Activated naive CD8-positive, alpha-beta T cell treated with anti-CD3 and anti-CD28 coated beads, Interleukin-2, amount 10 ng/mL, durations not matched to agents 7 days and 5 days (primary cell): ENCODE results near the gene ABHD12B. TPM values are rescaled to one million over a fixed set of nuclear protein-coding genes. Genes with fewer than 3 reads are reported as not detected.
"Not testable (repeated sequence)": the region's sequence is repeated elsewhere in the genome, so short reads cannot be mapped to it uniquely, and the experiment has no call there.

ENCODE experiments used
- ATAC-seq: fragments of 150-1000 bp; cut with Tn5 transposase; one replicate; pipeline ENCODE4 v1.10.0; 2021; ENCODE audit warnings: low read depth, moderate library complexity
- POLR2A ChIA-PET: fragments of 350-600 bp; sonication (Branson Sonifier 250); formaldehyde crosslinking; loops from one replicate; lab custom pipeline; 2021; ENCODE audit warnings: antibody characterized with exemption; lab: Charles Lee
- DNase-seq: peaks from one replicate; pipeline ENCODE4 v3.0.0; 2021
- H3K27ac Mint-ChIP-seq: one replicate; pipeline ENCODE4 v1.8.0; 2022; ENCODE audit warnings: mild to moderate bottlenecking, mixed read lengths
- H3K27me3 Mint-ChIP-seq: one replicate; pipeline ENCODE4 v1.8.0; 2022; ENCODE audit warnings: mild to moderate bottlenecking, moderate library complexity, mixed read lengths
- H3K36me3 Mint-ChIP-seq: one replicate; pipeline ENCODE4 v1.8.0; 2021; ENCODE audit warnings: mild to moderate bottlenecking, mixed read lengths
- H3K4me1 Mint-ChIP-seq: one replicate; pipeline ENCODE4 v1.8.0; 2021; ENCODE audit warnings: mixed read lengths
- H3K4me3 Mint-ChIP-seq: one replicate; pipeline ENCODE4 v1.8.0; 2022; ENCODE audit warnings: mild to moderate bottlenecking, moderate library complexity, mixed read lengths
- H3K9me3 Mint-ChIP-seq: one replicate; pipeline ENCODE4 v1.8.0; 2021; ENCODE audit warnings: mixed read lengths
- total RNA-seq, 2 experiments: library from RNA; stranded (reverse); gene quantifications; one replicate each; pipeline ENCODE4 v1.2.3, GENCODE V29; 2021

Gene ABHD12B
- total RNA-seq, 2 experiments from 2014 or later: not detected

- H3K9me3 Mint-ChIP-seq: no peaks in the 10 kb centered on the region
- no peak overlapping the region for H3K27ac Mint-ChIP-seq
- no peaks in the 10 kb centered on the region for H3K36me3 Mint-ChIP-seq
- ATAC-seq: no peak
- peaks cover 65% of the 10 kb centered on the region for H3K27me3 Mint-ChIP-seq
- POLR2A ChIA-PET: no interaction called here
- no peak overlapping the region for H3K4me3 Mint-ChIP-seq
- no peaks in the 10 kb centered on the region for H3K4me1 Mint-ChIP-seq
- no peak for DNase-seq
Observed at GRCh38 chr14:50882932-50883826, 11.3 kb downstream of the ABHD12B start.

DNA sequence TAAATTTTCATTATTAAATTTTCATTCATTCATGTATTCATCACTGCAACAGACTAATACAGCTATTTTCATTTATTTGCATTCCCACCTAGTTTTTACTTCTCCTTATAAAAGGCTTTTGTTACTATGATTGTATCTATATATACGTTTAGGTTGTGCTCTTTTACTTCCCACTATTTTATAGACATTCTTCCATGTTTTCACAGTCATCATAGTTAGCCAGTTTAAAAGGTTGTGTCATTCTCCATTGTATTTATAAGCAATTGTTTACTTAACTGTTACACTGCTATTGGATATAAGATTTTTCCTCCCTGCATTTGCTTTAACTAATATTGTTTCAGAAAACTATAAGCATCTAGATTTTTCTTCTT lies 12.0 kb downstream of the ABHD12B start:
- Mint-ChIP-seq H3K27ac (no peak overlapping the region), H3K4me1 (no peaks in the 10 kb centered on the region), H3K36me3 (no peaks in the 10 kb centered on the region), H3K4me3 (no peak overlapping the region), H3K9me3 (no peaks in the 10 kb centered on the region), H3K27me3 (peaks cover 62% of the 10 kb centered on the region)
- POLR2A ChIA-PET: interaction anchor here (0.7 kb wide), 1 partner anchor 521 kb away, joined by 4 read pairs; no protein-coding TSS in a partner anchor
- ATAC-seq: no peak
- DNase-seq: no peak

DNA sequence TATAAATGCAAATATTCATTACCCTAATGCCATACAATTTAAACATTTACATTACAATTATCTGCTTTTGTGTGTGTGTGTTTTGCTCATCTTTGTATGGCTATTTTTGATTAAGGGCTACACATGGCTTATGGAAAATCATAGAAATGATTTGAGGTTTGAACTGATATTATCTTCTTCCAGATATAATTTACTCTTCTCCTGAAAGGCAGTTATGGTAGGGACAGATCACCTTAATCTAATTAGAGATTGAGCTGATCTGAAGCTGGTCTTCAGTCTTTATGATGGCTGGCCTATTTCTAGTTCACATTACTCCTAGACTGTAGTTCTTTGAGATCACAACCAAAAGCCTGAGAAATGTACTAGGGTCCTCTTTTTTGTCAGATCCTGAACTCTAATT lies 15.6 kb downstream of the ABHD12B start:
- no peak for DNase-seq
- Mint-ChIP-seq H3K36me3 (no peaks in the 10 kb centered on the region), H3K27ac (no peak overlapping the region), H3K4me3 (no peak overlapping the region), H3K4me1 (no peaks in the 10 kb centered on the region), H3K27me3 (peaks cover 39% of the 10 kb centered on the region), H3K9me3 (no peaks in the 10 kb centered on the region)
- POLR2A ChIA-PET: no interaction called here
- no peak for ATAC-seq

- no peak for DNase-seq
- Mint-ChIP-seq H3K9me3 (no peaks in the 10 kb centered on the region), H3K4me3 (no peak overlapping the region), H3K4me1 (no peaks in the 10 kb centered on the region), H3K27ac (no peak overlapping the region), H3K36me3 (no peaks in the 10 kb centered on the region), H3K27me3 (peaks cover 9% of the 10 kb centered on the region)
- ATAC-seq: no peak
- POLR2A ChIA-PET: no interaction called here
Observed at GRCh38 chr14:50892255-50892654, 20.4 kb downstream of the ABHD12B start.

GRCh38 chr14:50896421-50896820 lies 24.6 kb downstream of the ABHD12B start:
- H3K9me3 Mint-ChIP-seq, H3K27ac Mint-ChIP-seq, DNase-seq, H3K4me3 Mint-ChIP-seq, POLR2A ChIA-PET, H3K4me1 Mint-ChIP-seq, ATAC-seq, H3K36me3 Mint-ChIP-seq: not testable (repeated sequence)
- H3K27me3 Mint-ChIP-seq: peaks cover 15% of the 10 kb centered on the region

DNA sequence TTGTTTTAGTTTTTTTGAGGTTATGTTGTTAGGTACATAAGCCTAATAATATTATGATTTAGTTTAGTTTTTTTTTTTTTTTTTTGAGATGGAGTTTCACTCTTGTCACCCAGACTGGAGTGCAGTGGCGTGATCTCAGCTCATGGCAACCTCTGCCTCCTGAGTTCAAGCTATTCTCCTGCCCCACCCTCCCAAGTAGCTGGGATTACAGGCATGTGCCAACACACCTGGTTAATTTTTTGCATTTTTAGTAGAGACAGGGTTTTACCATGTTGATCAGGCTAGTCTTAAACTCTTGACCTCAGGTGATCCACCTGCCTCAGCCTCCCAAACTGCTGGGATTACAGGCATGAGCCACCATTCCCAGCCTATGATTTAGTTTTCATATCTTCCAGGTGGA lies 25.2 kb downstream of the ABHD12B start:
- H3K36me3 Mint-ChIP-seq, H3K9me3 Mint-ChIP-seq, H3K27ac Mint-ChIP-seq, DNase-seq, POLR2A ChIA-PET, H3K4me3 Mint-ChIP-seq, H3K4me1 Mint-ChIP-seq, ATAC-seq: not testable (repeated sequence)
- H3K27me3 Mint-ChIP-seq: peaks cover 11% of the 10 kb centered on the region

- ATAC-seq: no peak
- Mint-ChIP-seq H3K36me3 (no peaks in the 10 kb centered on the region), H3K27ac (no peak overlapping the region), H3K4me1 (no peaks in the 10 kb centered on the region), H3K27me3 (peaks cover 13% of the 10 kb centered on the region), H3K4me3 (no peak overlapping the region), H3K9me3 (no peaks in the 10 kb centered on the region)
- DNase-seq: no peak
- POLR2A ChIA-PET: no interaction called here
Observed at GRCh38 chr14:50897658-50898175, 25.9 kb downstream of the ABHD12B start.

GRCh38 chr14:50901361-50901760 lies 29.5 kb downstream of the ABHD12B start:
- no peak overlapping the region for H3K27ac Mint-ChIP-seq
- H3K4me1 Mint-ChIP-seq: no peaks in the 10 kb centered on the region
- peaks cover 2% of the 10 kb centered on the region for H3K9me3 Mint-ChIP-seq
- ATAC-seq (no peak), DNase-seq (no peak)
- H3K4me3 Mint-ChIP-seq: no peak overlapping the region
- peaks cover 15% of the 10 kb centered on the region for H3K27me3 Mint-ChIP-seq
- POLR2A ChIA-PET: no interaction called here
- H3K36me3 Mint-ChIP-seq: no peaks in the 10 kb centered on the region

DNA sequence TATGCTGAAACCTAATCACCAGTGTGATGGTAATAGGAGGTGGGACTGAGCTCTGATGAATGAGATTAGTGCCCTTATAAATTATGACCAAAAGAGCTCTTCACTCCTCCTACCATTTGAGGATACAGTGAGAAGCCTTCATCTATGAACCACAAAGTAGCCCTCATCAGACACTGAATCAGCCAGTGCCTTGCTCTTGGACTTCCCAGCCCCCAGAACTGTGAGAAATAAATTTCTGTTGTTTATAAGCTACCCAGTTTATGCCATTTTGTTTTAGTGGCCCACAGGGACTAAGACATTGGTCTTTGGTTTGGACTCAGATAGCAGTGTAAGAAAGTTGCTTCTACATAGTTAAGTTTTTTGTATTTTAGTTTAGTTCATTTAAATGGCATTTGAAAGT lies 32.9 kb downstream of the ABHD12B start:
- POLR2A ChIA-PET: no interaction called here
- Mint-ChIP-seq H3K4me1 (no peaks in the 10 kb centered on the region), H3K27me3 (peaks cover 17% of the 10 kb centered on the region), H3K4me3 (no peak overlapping the region), H3K27ac (no peak overlapping the region), H3K36me3 (no peaks in the 10 kb centered on the region), H3K9me3 (peaks cover 2% of the 10 kb centered on the region)
- DNase-seq (no peak), ATAC-seq (no peak)

- no peak overlapping the region for H3K27ac Mint-ChIP-seq
- no peak overlapping the region for H3K4me3 Mint-ChIP-seq
- POLR2A ChIA-PET: no interaction called here
- DNase-seq (no peak), ATAC-seq (no peak)
- H3K27me3 Mint-ChIP-seq: peaks cover 17% of the 10 kb centered on the region
- peaks cover 2% of the 10 kb centered on the region for H3K9me3 Mint-ChIP-seq
- H3K36me3 Mint-ChIP-seq: no peaks in the 10 kb centered on the region
- no peaks in the 10 kb centered on the region for H3K4me1 Mint-ChIP-seq
Observed at GRCh38 chr14:50906326-50907065, 34.6 kb downstream of the ABHD12B start.

DNA sequence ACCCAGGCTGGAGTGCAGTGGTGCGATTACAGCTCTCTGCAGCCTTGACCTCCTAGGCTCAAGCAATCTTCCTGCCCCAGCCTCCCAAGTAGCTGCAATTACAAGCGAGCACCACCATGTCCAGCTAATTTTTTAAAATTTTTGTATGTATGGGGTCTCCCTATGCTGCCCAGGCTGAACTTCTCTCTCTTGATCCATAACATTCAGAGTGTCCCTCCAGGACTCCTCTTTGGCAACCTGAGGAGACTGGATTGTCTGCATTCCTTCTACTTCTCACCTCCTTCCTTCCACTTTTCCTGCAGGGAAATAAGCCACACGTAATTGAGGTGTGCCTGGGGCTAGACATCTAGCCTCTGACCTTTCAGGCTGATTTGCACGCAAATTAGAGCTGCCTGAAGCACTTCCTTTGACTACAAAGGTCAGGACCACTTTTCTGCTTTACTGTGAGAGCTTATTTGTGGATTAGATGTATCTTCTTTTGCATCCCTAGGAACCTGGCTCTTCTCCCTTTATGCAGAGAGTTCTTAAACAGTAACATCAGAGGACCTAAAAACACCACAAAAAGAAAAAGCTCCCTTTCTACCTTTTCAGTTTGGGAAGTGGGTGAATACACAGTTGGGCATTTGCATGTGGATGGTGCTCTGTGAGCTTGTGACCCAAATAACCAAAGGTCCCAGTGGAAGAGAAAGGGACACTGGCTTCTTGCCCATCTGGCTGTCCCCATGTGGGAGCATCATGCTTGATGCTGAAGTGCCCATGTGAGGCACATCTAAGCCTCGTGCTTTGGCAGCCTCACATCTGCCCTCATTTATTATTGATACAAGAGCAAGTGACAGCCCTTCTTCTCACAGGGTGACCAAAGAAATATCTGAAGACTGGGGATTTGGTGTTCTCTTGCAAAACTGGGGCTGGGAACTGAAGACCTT lies 38.9 kb downstream of the ABHD12B start:
- Mint-ChIP-seq H3K27me3 (peaks cover 13% of the 10 kb centered on the region), H3K36me3 (no peaks in the 10 kb centered on the region), H3K4me3 (no peak overlapping the region), H3K4me1 (no peaks in the 10 kb centered on the region), H3K9me3 (no peaks in the 10 kb centered on the region), H3K27ac (no peak overlapping the region)
- DNase-seq: no peak
- POLR2A ChIA-PET: no interaction called here
- no peak for ATAC-seq

DNA sequence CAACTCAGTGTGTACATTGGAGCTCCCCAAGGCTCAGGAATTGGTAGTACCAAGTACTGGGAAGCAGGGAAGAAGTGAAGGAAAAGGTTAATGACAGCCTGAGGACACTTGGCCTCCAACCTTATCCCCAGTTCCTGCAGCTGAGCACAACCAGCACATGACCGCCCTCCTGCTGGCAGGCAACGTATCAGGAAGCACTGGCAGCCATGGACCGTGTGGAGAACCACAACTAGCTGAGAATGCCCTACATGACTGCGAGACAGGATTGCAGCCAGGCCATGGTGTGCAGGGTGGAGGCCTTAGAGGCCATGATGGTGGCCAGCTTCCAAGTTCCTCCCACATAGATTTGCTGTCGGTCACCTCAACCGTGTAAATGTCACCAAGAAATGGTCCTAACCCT lies 45.6 kb downstream of the ABHD12B start:
- ATAC-seq: no peak
- peaks cover 5% of the 10 kb centered on the region for H3K27me3 Mint-ChIP-seq
- no peak overlapping the region for H3K27ac Mint-ChIP-seq
- H3K4me1 Mint-ChIP-seq: no peaks in the 10 kb centered on the region
- no peak for DNase-seq
- H3K9me3 Mint-ChIP-seq: no peaks in the 10 kb centered on the region
- POLR2A ChIA-PET: no interaction called here
- no peaks in the 10 kb centered on the region for H3K36me3 Mint-ChIP-seq
- H3K4me3 Mint-ChIP-seq: no peak overlapping the region

DNA sequence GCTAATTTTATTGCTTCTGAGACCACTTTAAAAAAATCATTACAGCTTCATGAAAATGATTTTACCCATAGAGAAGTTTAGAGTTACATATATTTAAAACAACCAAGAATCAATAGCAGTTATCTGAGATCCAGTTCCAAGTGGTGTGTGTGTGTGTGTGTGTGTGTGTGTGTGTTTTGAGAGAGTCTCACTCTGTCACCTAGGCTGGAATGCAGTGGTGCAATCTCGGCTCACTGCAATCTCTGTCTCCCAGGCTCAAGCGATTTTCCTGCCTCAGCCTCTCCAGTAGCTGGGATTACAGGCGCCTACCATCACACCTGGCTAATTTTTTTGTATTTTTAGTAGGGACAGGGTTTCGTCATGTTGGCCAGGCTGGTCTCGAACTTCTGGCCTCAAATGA lies 47.7 kb downstream of the ABHD12B start:
- DNase-seq, H3K27me3 Mint-ChIP-seq, H3K27ac Mint-ChIP-seq, H3K4me3 Mint-ChIP-seq, H3K36me3 Mint-ChIP-seq, H3K9me3 Mint-ChIP-seq, H3K4me1 Mint-ChIP-seq, ATAC-seq, POLR2A ChIA-PET: not testable (repeated sequence)
